Mammary epithelial cell (primary cell): ENCODE measurements around the gene KCTD21.

Source experiments
- CTCF ChIP-seq, 2 donors: IDR thresholded peaks in 1 of 2; conservative IDR thresholded peaks in 1 of 2; 2 replicates each; pipeline ENCODE4 v1.5.1; 2011 to 2012; ENCODE audit warnings: inconsistent platforms in 2 of 2, low read length in 2 of 2, mild to moderate bottlenecking in 2 of 2, control low read depth in 1 of 2, low read depth in 1 of 2; ENCODE audit not compliant: insufficient read depth in 1 of 2; ENCODE audit errors: extremely low read depth in 1 of 2
- EZH2 ChIP-seq: IDR thresholded peaks from 2 replicates; pipeline ENCODE4 v1.6.1; 2012; ENCODE audit warnings: low read length, inconsistent platforms, borderline replicate concordance

- TF ChIP-seq CTCF (conservative IDR thresholded peaks at IDR 0.05 in 1 of 2, IDR thresholded peaks at IDR 0.05 in 1 of 2; ENCODE audit: extremely low read depth in 1 of 2, insufficient read depth in 1 of 2, low read depth in 1 of 2, low read length in 2 of 2) (no peak), EZH2 (no peak)
These were observed 21.1 kb upstream of the KCTD21 start for GRCh38 chr11:78209478-78209877.
